Femur (tissue), 1 donor: ENCODE results near the gene EGFL7.
"Not testable (repeated sequence)": the region's sequence is repeated elsewhere in the genome, so short reads cannot be mapped to it uniquely, and the experiment has no call there.

Source experiments
- DNase-seq: peaks from one replicate; pipeline ENCODE4 v3.0.0-alpha.2; 2017

The EGFL7 gene

DNA sequence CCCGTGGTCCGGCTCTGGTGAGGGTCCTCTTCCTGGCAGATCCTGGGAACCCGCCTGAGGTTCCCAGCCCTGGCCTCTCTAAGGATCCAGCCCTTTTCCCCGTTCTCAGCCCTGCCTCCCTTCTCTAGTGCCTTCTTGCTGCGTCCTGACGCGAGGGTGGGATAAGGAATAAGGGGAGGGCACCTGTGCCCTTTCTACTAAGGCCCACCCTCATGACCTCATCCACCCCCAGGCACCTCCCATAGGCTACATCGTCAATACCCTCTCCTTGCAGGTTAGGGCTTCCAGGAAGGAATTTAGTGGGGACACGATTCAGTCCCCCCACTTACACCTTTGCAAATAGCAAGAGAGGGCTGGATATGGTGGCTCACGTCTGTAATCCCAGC, 38.9 kb downstream of the EGFL7 start:
- DNase-seq = no peak

DNA sequence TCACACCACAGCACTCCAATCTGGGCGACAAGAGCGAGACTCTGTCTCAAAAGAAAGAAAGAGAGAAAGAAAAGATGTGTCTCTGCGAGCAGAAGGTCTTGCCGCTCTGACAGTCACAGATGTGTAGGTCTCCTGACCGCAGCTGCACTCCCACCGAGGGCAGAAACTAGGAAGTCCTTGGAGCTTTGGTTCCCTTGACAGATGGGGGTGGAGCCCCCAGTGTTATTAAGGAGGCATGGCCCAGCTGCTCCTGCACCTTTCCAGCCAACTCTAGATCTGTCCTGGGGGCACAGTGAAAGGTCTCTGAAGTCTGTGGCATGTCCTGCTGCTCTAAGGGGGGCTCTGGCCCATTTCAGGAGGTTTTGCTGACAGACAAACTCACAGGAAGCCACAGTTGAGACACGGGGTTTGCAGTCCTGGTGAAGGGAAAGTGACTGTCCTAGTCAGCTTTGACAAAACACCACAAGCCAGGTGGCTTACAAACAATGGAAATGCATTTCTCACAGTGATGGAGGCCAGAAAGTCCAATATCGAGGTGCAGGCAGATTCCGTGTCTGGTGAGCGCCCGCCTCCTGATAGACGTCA, 40.7 kb downstream of the EGFL7 start:
- peak; percentile 30 for DNase-seq

DNA sequence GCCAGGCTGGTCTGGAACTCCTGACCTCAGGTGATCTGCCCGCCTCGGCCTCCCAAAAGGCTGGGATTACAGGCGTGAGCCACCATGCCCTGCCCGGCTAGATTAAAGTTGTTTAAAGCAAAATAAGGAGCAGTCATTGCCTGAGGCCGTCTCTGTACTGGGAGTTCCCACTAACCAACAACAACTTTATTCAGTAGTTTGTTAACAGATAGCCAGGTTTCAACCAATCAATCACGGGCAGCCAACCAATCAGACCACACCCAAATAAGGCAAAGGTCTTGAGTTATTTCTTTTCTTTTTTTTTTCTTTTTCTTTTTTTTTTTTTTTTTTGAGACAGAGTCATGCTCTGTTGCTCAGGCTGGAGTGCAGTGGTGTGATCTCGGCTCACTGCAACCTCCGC, 42.0 kb downstream of the EGFL7 start:
- not testable (repeated sequence) for DNase-seq

- DNase-seq = peak; percentile 18
Observed at GRCh38 chr9:136705564-136705963, 42.8 kb downstream of the EGFL7 start.

DNA sequence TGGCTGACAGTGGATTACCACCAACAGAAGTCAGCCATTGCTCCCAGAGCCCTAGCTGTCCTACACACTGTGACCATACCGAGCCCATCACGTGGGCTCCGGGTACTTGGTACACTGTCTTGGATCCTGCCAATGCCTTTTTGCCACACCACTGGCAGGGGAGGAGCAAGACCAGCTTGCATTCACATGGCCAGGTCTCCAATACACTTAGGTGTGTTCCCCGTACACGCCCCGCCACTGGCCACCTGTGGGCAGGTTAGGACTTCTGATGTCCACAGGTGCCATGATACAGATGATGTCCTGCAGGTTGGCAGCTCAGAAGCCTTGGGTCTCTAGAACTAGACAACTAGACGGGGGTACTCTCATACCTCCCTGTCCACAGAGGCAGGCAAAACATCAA, 44.3 kb downstream of the EGFL7 start:
- no peak for DNase-seq

- DNase-seq = no peak
Observed at GRCh38 chr9:136707849-136708517, 45.3 kb downstream of the EGFL7 start.

- no peak for DNase-seq
Observed at GRCh38 chr9:136709454-136710109, 46.9 kb downstream of the EGFL7 start.

DNA sequence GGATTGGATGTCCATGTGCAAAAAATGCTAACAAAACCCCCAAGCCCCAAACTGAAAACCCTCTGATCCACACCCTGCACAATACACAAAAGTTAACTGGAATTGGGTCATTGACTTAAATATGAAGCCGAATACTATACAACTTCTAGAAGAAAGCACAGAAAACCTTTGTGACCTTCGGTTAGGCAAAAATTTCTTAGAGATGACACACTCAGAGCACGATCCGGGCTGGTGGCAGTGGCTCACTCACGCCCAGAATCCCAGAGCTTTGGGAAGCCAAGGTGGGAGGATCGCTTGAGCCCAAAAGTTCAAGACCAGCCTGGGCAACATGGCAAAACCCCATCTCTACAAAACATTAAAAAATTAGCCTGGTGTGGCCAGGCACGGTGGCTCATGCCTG, 47.8 kb downstream of the EGFL7 start:
- no peak for DNase-seq

DNA sequence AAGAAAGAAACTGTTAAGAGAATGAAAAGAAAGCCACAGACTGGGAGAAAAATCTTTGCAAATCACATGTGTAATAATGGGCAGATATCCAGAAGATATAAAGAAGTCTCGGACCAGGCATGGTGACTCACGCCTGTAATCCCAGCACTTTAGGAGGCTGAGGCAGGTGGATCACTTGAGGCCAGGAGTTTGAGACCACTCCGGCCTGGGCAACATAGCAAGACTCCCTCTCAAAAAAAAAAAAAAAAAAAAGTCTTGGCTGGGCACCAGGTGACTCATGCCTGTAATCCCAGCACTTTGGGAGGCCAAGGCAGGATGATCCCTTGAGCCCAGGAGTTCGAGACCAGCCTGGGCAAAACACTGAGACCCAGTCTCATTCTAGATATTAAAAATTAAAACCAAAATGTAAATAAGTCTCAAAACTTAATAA, 48.5 kb downstream of the EGFL7 start:
- not testable (repeated sequence) for DNase-seq

GRCh38 chr9:136711751-136712689, 49.3 kb downstream of the EGFL7 start, which contains the start of gene DIPK1B:
Gene DIPK1B (plus strand): TSS chr9:136712572. CDS start chr9:136712666, 94 bp downstream.
- no peak for DNase-seq

- no peak for DNase-seq
Observed at GRCh38 chr9:136712690-136713544, 50.2 kb downstream of the EGFL7 start.

GRCh38 chr9:136713550-136713949, 50.8 kb downstream of the EGFL7 start:
- DNase-seq = no peak

GRCh38 chr9:136714096-136714892, 51.6 kb downstream of the EGFL7 start:
- DNase-seq = no peak

GRCh38 chr9:136714893-136715274, 52.2 kb downstream of the EGFL7 start:
- DNase-seq = no peak

GRCh38 chr9:136717399-136717798, 54.7 kb downstream of the EGFL7 start:
- DNase-seq = no peak

DNA sequence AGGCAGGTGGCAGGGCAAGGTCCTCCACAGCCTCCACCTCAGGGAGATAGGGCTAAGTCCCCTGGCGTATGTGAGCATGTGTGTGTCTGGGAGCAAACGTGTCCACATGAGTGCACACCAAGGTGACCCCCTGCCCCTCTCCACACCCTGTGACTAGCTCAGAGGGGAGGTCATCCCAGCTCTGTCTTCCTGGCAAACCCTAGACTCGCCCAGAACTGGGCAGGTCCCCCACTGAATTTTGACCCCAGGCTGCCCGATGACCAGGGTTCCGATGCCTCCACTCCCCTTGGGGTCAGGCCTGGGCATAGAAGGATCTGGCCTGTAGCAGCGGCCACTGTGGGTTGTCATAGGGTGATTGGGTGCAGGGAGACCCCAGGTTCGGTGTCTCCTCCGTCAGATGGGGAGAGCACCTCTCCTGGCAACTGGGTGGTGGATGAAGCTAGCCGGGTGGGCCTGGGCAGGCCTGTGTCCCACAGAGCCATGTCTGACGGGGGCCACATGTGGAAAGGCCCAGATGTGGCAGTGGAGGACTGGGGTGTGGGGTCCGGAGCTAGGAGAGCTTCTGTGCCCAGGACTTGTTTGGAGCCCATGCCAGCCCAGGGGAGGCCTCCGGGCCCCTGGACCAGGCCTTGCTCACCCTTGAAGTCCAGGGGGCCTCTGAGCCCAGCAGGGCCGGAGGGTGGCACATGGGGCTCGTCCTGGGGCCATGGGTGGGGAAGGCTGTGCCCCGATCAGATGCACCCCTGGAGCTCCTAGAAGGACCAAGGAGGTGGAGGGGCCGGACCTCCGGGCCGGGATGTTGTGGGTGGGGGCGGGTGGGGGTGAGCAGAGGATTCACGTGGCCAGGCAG, 55.9 kb downstream of the EGFL7 start:
- DNase-seq = no peak

- no peak for DNase-seq
Observed at GRCh38 chr9:136719195-136719880, 56.6 kb downstream of the EGFL7 start.

- peak; percentile 78 for DNase-seq
Observed at GRCh38 chr9:136720251-136720897, 57.7 kb downstream of the EGFL7 start.

GRCh38 chr9:136720898-136721338, 58.2 kb downstream of the EGFL7 start:
- no peak for DNase-seq
